Cardiac fibroblast (primary cell): ENCODE results near the gene SYT13.

Source experiments
- DNase-seq, 2 donors: peaks; one replicate each; pipeline versions ENCODE4 v3.0.0 to v3.0.0-alpha.2; 2010; ENCODE audit warnings: low read depth in 2 of 2
- H3K4me3 ChIP-seq, 2 donors: replicated peaks in 1 of 2; 1 replicate in 1 of 2; 2 replicates in 1 of 2; pipeline ENCODE4 v1.5.1; 2011; ENCODE audit warnings: low read depth in 2 of 2, low read length in 2 of 2, mild to moderate bottlenecking in 2 of 2, moderate library complexity in 1 of 2
- CTCF ChIP-seq: IDR thresholded peaks from one replicate; pipeline ENCODE4 v1.5.1; 2011; ENCODE audit warnings: low read depth, mild to moderate bottlenecking, low read length, inconsistent platforms

Gene SYT13

DNA sequence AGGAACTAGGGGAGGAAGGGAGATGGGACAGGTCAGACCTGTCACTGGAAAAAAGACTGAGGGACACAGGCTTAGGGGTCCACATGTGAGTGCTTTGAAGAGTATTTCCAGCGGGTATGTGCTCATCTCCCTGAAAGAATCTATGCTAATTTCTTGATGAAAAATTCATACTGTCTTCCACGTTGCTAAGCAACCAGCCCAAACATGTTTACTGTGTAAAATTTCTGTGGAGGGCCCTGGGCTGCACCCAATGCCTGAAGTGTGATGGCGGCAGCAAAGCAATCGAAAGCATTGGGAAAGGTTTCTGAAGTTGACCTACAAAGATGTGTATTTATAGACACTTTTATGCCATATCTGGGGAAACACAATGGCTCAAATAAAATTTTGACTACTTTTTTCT is 7.4 kb downstream of the SYT13 start:
- no peak for DNase-seq
- H3K4me3 ChIP-seq = no peak overlapping the region
- no peak for TF ChIP-seq CTCF

- TF ChIP-seq CTCF = no peak
- no peak overlapping the region for H3K4me3 ChIP-seq
- peak; percentile 20 to 71 for DNase-seq
These were observed 10.3 kb downstream of the SYT13 start for GRCh38 chr11:45275828-45276227.

- DNase-seq = no peak
- H3K4me3 ChIP-seq = no peak overlapping the region
- TF ChIP-seq CTCF = no peak
These were observed 11.9 kb downstream of the SYT13 start for GRCh38 chr11:45274206-45274605.

DNA sequence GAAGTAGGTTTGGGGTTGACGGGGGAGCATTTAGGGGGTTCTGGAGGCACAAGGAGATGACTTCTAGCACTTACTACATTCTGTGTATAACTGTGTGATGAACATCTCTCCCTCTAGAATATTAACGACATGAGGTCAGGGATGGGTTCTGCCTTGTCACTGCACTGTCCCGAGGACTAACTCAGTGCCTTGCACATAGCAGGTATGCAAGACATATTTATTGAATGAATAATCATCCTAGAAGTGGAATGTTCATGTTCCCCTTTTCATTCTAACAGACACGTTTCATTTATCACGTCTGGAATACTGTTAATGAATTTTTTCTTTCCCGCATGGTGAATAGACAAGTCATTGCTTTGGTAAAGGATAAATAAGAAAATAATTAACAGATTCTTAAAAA is 12.6 kb downstream of the SYT13 start:
- no peak overlapping the region for H3K4me3 ChIP-seq
- no peak for TF ChIP-seq CTCF
- DNase-seq = no peak

- no peak overlapping the region for H3K4me3 ChIP-seq
- TF ChIP-seq CTCF = no peak
- DNase-seq = peak in 1 of 2 donors; percentile 21
These were observed 13.4 kb downstream of the SYT13 start for GRCh38 chr11:45272701-45273100.

GRCh38 chr11:45270946-45271716 is 15.0 kb downstream of the SYT13 start:
- no peak for TF ChIP-seq CTCF
- no peak overlapping the region for H3K4me3 ChIP-seq
- no peak for DNase-seq

DNA sequence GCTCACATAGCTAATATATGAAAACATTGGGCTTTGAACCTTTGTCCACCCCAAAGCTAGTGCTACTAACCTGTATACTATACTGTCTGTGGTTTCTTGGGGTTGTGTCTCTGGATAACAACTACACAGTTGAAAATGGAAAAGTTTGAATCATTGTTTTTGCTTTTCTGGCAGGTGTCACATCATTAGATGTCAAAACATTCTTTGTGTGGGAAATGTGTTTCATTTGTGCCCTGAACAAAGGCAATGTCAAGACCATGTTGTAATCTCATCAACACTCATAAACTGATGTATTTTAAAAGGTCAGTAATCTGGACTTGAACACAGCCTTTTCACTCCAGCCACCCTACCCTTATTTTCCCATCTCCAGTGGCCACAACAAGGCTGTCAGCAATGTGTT is 16.5 kb downstream of the SYT13 start:
- DNase-seq = no peak
- no peak for TF ChIP-seq CTCF
- H3K4me3 ChIP-seq = no peak overlapping the region
